HAP-1 (cell line): ENCODE results near the gene FH.
A peak's percentile ranks its signal among the peaks of the same experiment; 100 is the strongest.

Source experiments
- DNase-seq, 2 experiments: peaks; one replicate each; pipeline ENCODE4 v3.0.0-alpha.2; 2016 to 2020; ENCODE audit warnings: low spot score in 2 of 2
- H3K27me3 ChIP-seq: fragments of 250-450 bp; sonication (Bioruptor Pico); 2 replicates; pipeline ENCODE4 v1.5.1; 2020; ENCODE audit warnings: low read depth, mild to moderate bottlenecking, moderate library complexity
- H3K36me3 ChIP-seq: fragments of 250-450 bp; sonication (Bioruptor Pico); replicated peaks from 2 replicates; pipeline ENCODE4 v1.5.1; 2020; ENCODE audit warnings: mild to moderate bottlenecking
- H3K4me1 ChIP-seq: fragments of 250-450 bp; sonication (Bioruptor Pico); 2 replicates; pipeline ENCODE4 v1.5.1; 2020; ENCODE audit warnings: mild to moderate bottlenecking
- H3K4me3 ChIP-seq: fragments of 250-450 bp; sonication (Bioruptor Pico); 2 replicates; pipeline ENCODE4 v1.5.1; 2020; ENCODE audit warnings: mild to moderate bottlenecking, moderate library complexity
- H3K9me3 ChIP-seq: fragments of 250-450 bp; sonication (Bioruptor Pico); 2 replicates; pipeline ENCODE4 v1.5.1; 2020; ENCODE audit warnings: mild to moderate bottlenecking, moderate library complexity
- in situ Hi-C: fragments of 300-500 bp; cut with MboI; formaldehyde crosslinking; loops from 3 replicates; pipeline ENCODE4 v1.14.3; 2020; ENCODE audit warnings: low sequenced_read_pairs, inconsistent platforms, mixed read lengths

Gene FH

GRCh38 chr1:241503444-241503843 is 16.1 kb downstream of the FH start:
- H3K36me3 ChIP-seq, result peaks cover 84% of the 10 kb centered on the region

GRCh38 chr1:241499910-241500309 is 19.6 kb downstream of the FH start:
- Histone ChIP-seq H3K36me3 (peaks cover 77% of the 10 kb centered on the region), H3K4me3 (no peak overlapping the region), H3K27me3 (no peaks in the 10 kb centered on the region), H3K9me3 (no peaks in the 10 kb centered on the region), H3K4me1 (no peaks in the 10 kb centered on the region)
- peak in 1 of 2 experiments; percentile 7 for DNase-seq
- in situ Hi-C loops, result loop anchor here (25.0 kb wide), 1 partner anchor 763 kb away; no protein-coding TSS in a partner anchor

More at GRCh38 chr1:241503444-241503843, 16.1 kb downstream of the FH start:
- DNase-seq, result no peak
- Histone ChIP-seq H3K4me1 (no peaks in the 10 kb centered on the region), H3K27me3 (no peaks in the 10 kb centered on the region), H3K9me3 (no peaks in the 10 kb centered on the region), H3K4me3 (no peak overlapping the region)
- in situ Hi-C loops, result no loop called here

- peaks cover 45% of the 10 kb centered on the region for H3K36me3 ChIP-seq
- no peaks in the 10 kb centered on the region for H3K9me3 ChIP-seq
- no peak overlapping the region for H3K4me3 ChIP-seq
- in situ Hi-C loops, result loop anchor here (25.0 kb wide), 1 partner anchor 758 kb away; no protein-coding TSS in a partner anchor
- H3K27me3 ChIP-seq, result no peaks in the 10 kb centered on the region
- no peaks in the 10 kb centered on the region for H3K4me1 ChIP-seq
- DNase-seq, result no peak
These were observed 23.8 kb downstream of the FH start for GRCh38 chr1:241495741-241496140.

GRCh38 chr1:241488739-241489138 is 30.8 kb downstream of the FH start:
- in situ Hi-C loops, result loop anchor here (25.0 kb wide), 1 partner anchor 751 kb away; no protein-coding TSS in a partner anchor
- H3K9me3 ChIP-seq, result no peaks in the 10 kb centered on the region
- DNase-seq, result no peak

GRCh38 chr1:241485554-241485992 is 34.0 kb downstream of the FH start:
- Histone ChIP-seq H3K4me3 (no peak overlapping the region), H3K27me3 (no peaks in the 10 kb centered on the region)
- peak; percentile 5 to 11 for DNase-seq

More at GRCh38 chr1:241488739-241489138, 30.8 kb downstream of the FH start:
- H3K4me1 ChIP-seq, result no peaks in the 10 kb centered on the region
- no peaks in the 10 kb centered on the region for H3K27me3 ChIP-seq
- no peak overlapping the region for H3K4me3 ChIP-seq
- H3K36me3 ChIP-seq, result no peaks in the 10 kb centered on the region

GRCh38 chr1:241485145-241485544 is 34.4 kb downstream of the FH start:
- Histone ChIP-seq H3K4me3 (no peak overlapping the region), H3K4me1 (no peaks in the 10 kb centered on the region), H3K27me3 (no peaks in the 10 kb centered on the region), H3K9me3 (no peaks in the 10 kb centered on the region), H3K36me3 (no peaks in the 10 kb centered on the region)
- DNase-seq, result no peak
- in situ Hi-C loops, result loop anchor here (25.0 kb wide), 1 partner anchor 748 kb away; no protein-coding TSS in a partner anchor

More at GRCh38 chr1:241485554-241485992, 34.0 kb downstream of the FH start:
- in situ Hi-C loops, result loop anchor here (25.0 kb wide), 1 partner anchor 748 kb away; no protein-coding TSS in a partner anchor
- H3K9me3 ChIP-seq, result no peaks in the 10 kb centered on the region
- H3K4me1 ChIP-seq, result no peaks in the 10 kb centered on the region
- no peaks in the 10 kb centered on the region for H3K36me3 ChIP-seq

GRCh38 chr1:241482761-241483250 is 36.7 kb downstream of the FH start:
- Histone ChIP-seq H3K36me3 (no peaks in the 10 kb centered on the region), H3K27me3 (no peaks in the 10 kb centered on the region), H3K4me3 (no peak overlapping the region), H3K9me3 (no peaks in the 10 kb centered on the region), H3K4me1 (no peaks in the 10 kb centered on the region)
- in situ Hi-C loops, result loop anchor here (25.0 kb wide), 1 partner anchor 746 kb away; no protein-coding TSS in a partner anchor
- DNase-seq, result no peak

GRCh38 chr1:241479294-241479693 is 40.3 kb downstream of the FH start:
- Histone ChIP-seq H3K36me3 (no peaks in the 10 kb centered on the region), H3K27me3 (no peaks in the 10 kb centered on the region), H3K9me3 (no peaks in the 10 kb centered on the region), H3K4me1 (no peaks in the 10 kb centered on the region), H3K4me3 (no peak overlapping the region)
- DNase-seq, result no peak
- in situ Hi-C loops, result loop anchor here (25.0 kb wide), 1 partner anchor 742 kb away; no protein-coding TSS in a partner anchor

- no peaks in the 10 kb centered on the region for H3K36me3 ChIP-seq
- DNase-seq, result no peak
- H3K4me3 ChIP-seq, result no peak overlapping the region
- in situ Hi-C loops, result loop anchor here (25.0 kb wide), 1 partner anchor 738 kb away; no protein-coding TSS in a partner anchor
- no peaks in the 10 kb centered on the region for H3K4me1 ChIP-seq
- H3K27me3 ChIP-seq, result peaks cover 4% of the 10 kb centered on the region; the same call in 1 of the 2 replicates
- no peaks in the 10 kb centered on the region for H3K9me3 ChIP-seq
These were observed 43.9 kb downstream of the FH start for GRCh38 chr1:241475671-241476070.

- H3K4me3 ChIP-seq, result no peak overlapping the region
- H3K9me3 ChIP-seq, result no peaks in the 10 kb centered on the region
- in situ Hi-C loops, result no loop called here
- no peaks in the 10 kb centered on the region for H3K36me3 ChIP-seq
- peaks cover 4% of the 10 kb centered on the region; the same call in 1 of the 2 replicates for H3K27me3 ChIP-seq
- H3K4me1 ChIP-seq, result no peaks in the 10 kb centered on the region
- no peak for DNase-seq
These were observed 46.5 kb downstream of the FH start for GRCh38 chr1:241473026-241473425.

GRCh38 chr1:241470908-241471590 is 48.5 kb downstream of the FH start:
- in situ Hi-C loops, result no loop called here
- peaks cover 4% of the 10 kb centered on the region; the same call in 1 of the 2 replicates for H3K27me3 ChIP-seq
- no peaks in the 10 kb centered on the region for H3K4me1 ChIP-seq
- H3K9me3 ChIP-seq, result no peaks in the 10 kb centered on the region
- H3K4me3 ChIP-seq, result no peak overlapping the region
- DNase-seq, result no peak
- no peaks in the 10 kb centered on the region for H3K36me3 ChIP-seq

GRCh38 chr1:241470361-241470760 is 49.2 kb downstream of the FH start:
- no peaks in the 10 kb centered on the region for H3K9me3 ChIP-seq
- H3K27me3 ChIP-seq, result peaks cover 4% of the 10 kb centered on the region; the same call in 1 of the 2 replicates
- H3K36me3 ChIP-seq, result no peaks in the 10 kb centered on the region
- DNase-seq, result no peak
- in situ Hi-C loops, result no loop called here
- no peaks in the 10 kb centered on the region for H3K4me1 ChIP-seq
- no peak overlapping the region for H3K4me3 ChIP-seq

GRCh38 chr1:241465673-241466072 is 53.9 kb downstream of the FH start:
- in situ Hi-C loops, result no loop called here

GRCh38 chr1:241464985-241465384 is 54.6 kb downstream of the FH start:
- no peaks in the 10 kb centered on the region; the same call in 1 of the 2 replicates for H3K27me3 ChIP-seq
- in situ Hi-C loops, result no loop called here
- DNase-seq, result no peak

More at GRCh38 chr1:241465673-241466072, 53.9 kb downstream of the FH start:
- no peak overlapping the region for H3K4me3 ChIP-seq
- H3K9me3 ChIP-seq, result no peaks in the 10 kb centered on the region
- H3K27me3 ChIP-seq, result no peaks in the 10 kb centered on the region; the same call in 1 of the 2 replicates
- no peak for DNase-seq
- no peaks in the 10 kb centered on the region for H3K4me1 ChIP-seq
- H3K36me3 ChIP-seq, result no peaks in the 10 kb centered on the region

More at GRCh38 chr1:241464985-241465384, 54.6 kb downstream of the FH start:
- Histone ChIP-seq H3K36me3 (no peaks in the 10 kb centered on the region), H3K4me1 (no peaks in the 10 kb centered on the region), H3K4me3 (no peak overlapping the region), H3K9me3 (no peaks in the 10 kb centered on the region)
